GM21619 (cell line): ENCODE results near the gene TMEM139.
A peak's percentile ranks its signal among the peaks of the same experiment; 100 is the strongest.
"Not testable (repeated sequence)": the region's sequence is repeated elsewhere in the genome, so short reads cannot be mapped to it uniquely, and the experiment has no call there.

ENCODE experiments used
- ATAC-seq: cut with Tn5 transposase; IDR thresholded peaks from one replicate; pipeline ENCODE4 v1.9.1; 2021; ENCODE audit not compliant: unreplicated experiment

Gene TMEM139

GRCh38 chr7:143258831-143259230, 25.9 kb upstream of the TMEM139 start:
- peak; percentile 32 for ATAC-seq

- ATAC-seq = no peak
These were observed 25.0 kb upstream of the TMEM139 start for GRCh38 chr7:143259765-143260164.

- no peak for ATAC-seq
These were observed 22.9 kb upstream of the TMEM139 start for GRCh38 chr7:143261901-143262300.

- peak; percentile 97 for ATAC-seq
These were observed 21.2 kb upstream of the TMEM139 start, which contains the start of gene GSTK1 for GRCh38 chr7:143263266-143264195. Gene GSTK1 (plus strand): TSS chr7:143263441. CDS start chr7:143263514, 73 bp downstream.

- ATAC-seq = not testable (repeated sequence)
These were observed 20.6 kb upstream of the TMEM139 start for GRCh38 chr7:143264196-143264568.

GRCh38 chr7:143265017-143265693, 19.6 kb upstream of the TMEM139 start:
- ATAC-seq = no peak

- no peak for ATAC-seq
These were observed 15.5 kb upstream of the TMEM139 start for GRCh38 chr7:143269251-143269650.

- ATAC-seq = no peak
These were observed 13.5 kb upstream of the TMEM139 start for GRCh38 chr7:143271240-143271639.

GRCh38 chr7:143272871-143273270, 11.9 kb upstream of the TMEM139 start:
- ATAC-seq = no peak

- no peak for ATAC-seq
These were observed 5.3 kb upstream of the TMEM139 start for GRCh38 chr7:143279186-143280098.

- ATAC-seq = no peak
These were observed 4.6 kb upstream of the TMEM139 start for GRCh38 chr7:143280160-143280559.

GRCh38 chr7:143280566-143280965, 4.2 kb upstream of the TMEM139 start:
- ATAC-seq = no peak

- ATAC-seq = no peak
These were observed 3.2 kb upstream of the TMEM139 start for GRCh38 chr7:143281529-143281928.

- no peak for ATAC-seq
These were observed 2.6 kb upstream of the TMEM139 start for GRCh38 chr7:143282124-143282523.

GRCh38 chr7:143283381-143283780, 1.4 kb upstream of the TMEM139 start:
- no peak for ATAC-seq

GRCh38 chr7:143285470-143285778, 666 bp downstream of the TMEM139 start:
- no peak for ATAC-seq

GRCh38 chr7:143285806-143286521, 1.2 kb downstream of the TMEM139 start:
- no peak for ATAC-seq

- ATAC-seq = no peak
These were observed 1.7 kb downstream of the TMEM139 start for GRCh38 chr7:143286522-143286890.

GRCh38 chr7:143287339-143287934, 2.7 kb downstream of the TMEM139 start:
- no peak for ATAC-seq
